KG1 (cell line): ENCODE measurements around the gene FAM114A1.

Source experiments
- DNase-seq: peaks from one replicate; lab custom pipeline; 2025; lab: John Stamatoyannopoulos, UW

Gene FAM114A1

GRCh38 chr4:38867478-38868058 is at the start of gene FAM114A1:
Gene FAM114A1, plus strand, starts transcription at chr4:38867806. Its CDS starts 10,273 bp downstream, at chr4:38878079.
- no peak for DNase-seq

DNA sequence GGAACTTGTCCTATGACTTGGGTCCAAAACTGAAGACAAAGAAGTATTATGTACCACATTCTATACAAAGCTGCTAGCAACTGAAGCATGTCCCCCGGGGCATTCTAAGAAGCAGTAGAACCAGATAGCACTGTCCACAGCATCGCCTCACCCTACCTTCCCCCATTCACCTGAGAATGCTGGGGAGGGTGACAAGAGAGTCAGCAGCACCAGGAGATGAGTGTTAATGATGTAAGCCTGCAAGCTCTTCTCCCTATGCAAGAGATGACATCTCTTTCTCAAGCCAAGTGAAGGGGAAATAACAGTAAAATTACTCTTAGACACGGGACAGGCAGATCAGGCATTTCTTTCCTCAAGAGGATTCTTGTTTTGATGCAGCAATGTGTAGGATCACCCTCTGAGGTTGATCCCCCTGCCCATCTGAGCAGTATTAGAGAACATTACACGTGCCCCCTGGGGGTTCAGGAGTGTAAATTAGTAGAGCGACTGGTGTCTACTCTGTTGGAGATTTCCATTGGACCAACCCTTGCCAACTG is 49.1 kb upstream of the FAM114A1 start:
- no peak for DNase-seq

GRCh38 chr4:38819569-38819968 is 48.0 kb upstream of the FAM114A1 start:
- no peak for DNase-seq

DNA sequence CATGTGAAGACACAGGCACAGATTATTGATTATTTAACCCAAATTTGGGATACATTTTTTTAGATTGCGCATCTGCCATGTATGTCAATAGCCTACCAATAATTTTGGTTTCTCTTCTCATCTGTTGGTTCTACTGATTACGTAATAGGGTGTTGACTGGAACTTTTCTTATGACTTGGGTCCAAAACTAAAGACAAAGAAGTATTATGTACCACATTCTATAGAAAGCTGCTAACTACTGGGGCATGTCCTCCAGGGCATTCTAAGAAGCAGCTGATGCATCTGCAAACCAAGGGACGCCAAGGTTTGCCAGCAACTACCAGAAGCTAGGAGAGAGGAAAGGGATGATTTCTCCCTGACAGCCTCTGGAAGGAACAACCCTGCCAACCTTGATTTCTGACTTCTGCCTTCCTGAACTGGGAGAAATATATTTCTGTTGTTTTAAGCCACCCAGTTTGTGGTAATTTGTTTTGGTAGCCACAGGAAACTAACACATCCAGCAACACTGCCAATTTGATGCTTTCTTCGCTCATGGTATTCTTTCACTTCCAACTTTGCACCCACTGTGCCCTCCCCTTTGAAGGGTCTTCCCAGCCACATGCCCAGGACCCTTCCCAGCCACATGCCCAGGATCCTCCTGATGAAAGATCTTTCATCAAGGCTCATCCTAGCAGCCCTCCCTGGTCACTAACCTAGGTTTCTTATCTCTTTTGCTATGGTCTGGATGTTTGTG is 47.1 kb upstream of the FAM114A1 start:
- no peak for DNase-seq

- no peak for DNase-seq
Observed at GRCh38 chr4:38821739-38822138, 45.9 kb upstream of the FAM114A1 start.

GRCh38 chr4:38822748-38823303 is 44.8 kb upstream of the FAM114A1 start:
- DNase-seq = no peak

DNA sequence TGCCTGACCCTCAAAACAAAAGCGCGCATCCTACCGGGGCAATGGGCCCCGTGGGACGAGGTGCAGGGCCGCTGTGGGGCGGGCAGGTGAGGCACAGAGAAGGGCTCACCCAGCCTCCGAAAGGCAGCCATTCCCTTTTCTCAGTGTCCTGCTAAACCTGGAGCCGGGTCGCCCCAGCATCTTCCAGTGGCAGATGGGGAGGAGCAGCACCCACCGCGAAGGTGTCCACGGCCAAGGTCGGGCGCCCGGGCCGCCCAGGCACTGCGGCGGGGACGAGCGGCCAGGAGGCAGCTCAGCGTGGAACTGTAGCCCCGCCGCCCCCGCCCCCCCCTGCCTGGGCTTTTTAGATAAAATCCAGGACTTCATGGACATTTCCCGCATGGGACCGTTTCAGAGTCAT is 43.8 kb upstream of the FAM114A1 start:
- no peak for DNase-seq

DNA sequence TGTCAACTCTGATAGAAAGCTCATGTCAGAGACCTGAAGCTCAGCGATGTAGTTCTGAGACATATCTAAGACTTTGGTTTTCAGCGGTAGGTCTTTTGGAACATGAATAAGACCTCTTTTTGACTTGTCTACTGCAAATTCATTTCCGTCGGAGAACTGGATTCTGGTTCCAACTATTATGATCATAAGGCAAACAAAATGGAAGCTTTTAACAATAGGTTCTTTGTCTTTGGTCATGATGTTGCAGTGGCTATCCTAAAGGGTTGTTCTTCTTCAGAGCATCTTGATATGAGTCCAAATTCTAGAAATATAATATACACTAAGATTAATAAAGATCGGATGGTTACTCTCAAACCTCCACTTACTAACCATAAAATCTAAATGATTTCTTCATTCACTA is 38.4 kb upstream of the FAM114A1 start:
- DNase-seq = no peak

DNA sequence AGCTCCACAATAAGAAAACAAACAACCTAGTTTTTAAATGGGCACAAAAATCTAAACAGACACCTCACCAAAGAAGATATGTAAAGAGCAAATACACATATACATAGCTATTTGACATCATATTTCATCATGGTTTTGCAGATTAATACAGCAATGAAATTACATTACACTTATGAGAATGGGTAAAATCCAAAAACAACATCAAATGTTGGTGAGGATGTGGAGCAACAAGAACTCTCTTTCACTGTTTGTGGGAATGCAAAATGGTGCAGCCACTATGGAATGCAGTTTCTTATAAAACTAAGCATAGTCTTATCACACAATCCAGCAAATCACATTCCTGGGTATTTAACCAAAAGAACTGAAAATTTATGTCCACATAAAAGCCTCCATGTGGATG is 36.0 kb upstream of the FAM114A1 start:
- no peak for DNase-seq

DNA sequence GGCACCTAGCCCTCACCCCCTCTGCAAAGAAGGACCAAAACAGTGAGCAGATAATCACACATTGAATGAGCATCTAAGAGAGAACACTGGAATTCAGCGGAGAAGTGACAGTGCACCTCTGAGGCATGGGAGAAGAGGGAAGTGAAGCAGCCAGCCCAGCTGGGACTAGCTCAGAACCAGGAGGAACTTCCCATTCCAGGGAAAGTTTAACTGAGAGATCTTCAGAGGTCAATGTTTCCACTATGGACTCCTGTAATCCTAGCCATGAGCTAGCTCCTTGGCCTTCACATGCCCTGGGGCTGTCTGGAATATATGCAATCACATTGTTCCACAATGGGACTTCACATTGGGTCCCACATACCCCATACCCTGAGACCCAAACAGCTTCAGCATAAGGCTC is 35.4 kb upstream of the FAM114A1 start:
- no peak for DNase-seq

DNA sequence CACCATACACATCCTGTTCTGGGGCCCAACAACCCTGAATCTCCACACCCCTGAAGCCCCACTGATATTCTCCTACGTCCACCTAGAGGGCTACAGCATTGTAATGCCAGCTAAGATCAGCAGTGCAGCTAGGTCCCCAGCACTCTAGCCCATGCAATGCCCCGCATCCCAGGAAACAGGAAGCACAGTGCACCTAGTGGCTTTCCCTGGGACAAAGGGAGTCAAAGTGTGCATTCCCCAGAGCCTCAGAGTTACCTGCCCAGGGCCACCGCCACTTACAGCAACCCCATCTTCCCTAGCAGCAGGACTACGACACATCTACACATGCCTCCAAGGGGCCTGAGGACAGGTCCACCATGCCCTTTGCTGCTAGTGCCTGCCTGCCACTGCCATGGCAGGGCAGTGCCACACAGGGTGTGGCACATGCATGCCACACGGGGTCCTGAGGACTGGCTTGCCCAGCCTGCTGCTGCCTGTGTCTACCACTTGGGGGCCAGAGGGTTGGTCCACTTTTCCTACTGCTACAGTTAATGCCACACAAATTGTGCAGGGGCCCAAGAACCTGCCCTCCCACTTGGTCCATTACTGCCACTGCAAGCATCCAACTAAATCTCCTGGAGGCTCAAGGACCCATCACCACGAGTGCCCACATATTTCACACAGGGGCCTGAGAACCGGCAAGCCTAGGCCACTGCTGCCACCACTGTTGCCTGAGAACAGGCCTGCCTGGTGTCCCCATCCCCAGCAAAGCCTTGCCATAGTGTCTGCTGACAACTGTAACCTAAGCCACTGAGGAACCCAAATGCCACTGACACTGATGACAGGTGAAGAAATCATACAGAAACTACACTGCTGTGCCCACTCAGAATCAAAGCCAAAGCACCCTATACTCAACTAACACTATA is 34.7 kb upstream of the FAM114A1 start:
- no peak for DNase-seq

DNA sequence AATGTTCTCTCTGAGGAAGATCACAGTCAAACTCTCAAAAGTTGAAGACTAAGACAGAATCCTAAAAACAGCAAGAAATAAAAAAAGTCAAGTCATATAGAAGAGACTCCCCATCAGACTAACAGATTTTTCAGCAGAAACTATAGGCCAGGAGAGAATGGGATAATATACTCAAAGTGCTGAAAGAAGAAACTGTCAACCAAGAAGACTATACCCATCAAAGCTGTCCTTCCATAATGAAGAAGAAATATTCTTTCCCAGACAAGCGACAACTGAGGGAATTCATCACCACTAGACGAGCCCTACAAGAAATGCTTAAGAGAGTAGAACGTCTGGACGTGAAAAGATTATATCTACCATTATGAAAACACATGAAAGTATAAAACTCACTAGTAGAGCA is 33.0 kb upstream of the FAM114A1 start:
- no peak for DNase-seq

GRCh38 chr4:38837334-38837733 is 30.3 kb upstream of the FAM114A1 start:
- no peak for DNase-seq

GRCh38 chr4:38837849-38838248 is 29.8 kb upstream of the FAM114A1 start:
- DNase-seq = no peak

DNA sequence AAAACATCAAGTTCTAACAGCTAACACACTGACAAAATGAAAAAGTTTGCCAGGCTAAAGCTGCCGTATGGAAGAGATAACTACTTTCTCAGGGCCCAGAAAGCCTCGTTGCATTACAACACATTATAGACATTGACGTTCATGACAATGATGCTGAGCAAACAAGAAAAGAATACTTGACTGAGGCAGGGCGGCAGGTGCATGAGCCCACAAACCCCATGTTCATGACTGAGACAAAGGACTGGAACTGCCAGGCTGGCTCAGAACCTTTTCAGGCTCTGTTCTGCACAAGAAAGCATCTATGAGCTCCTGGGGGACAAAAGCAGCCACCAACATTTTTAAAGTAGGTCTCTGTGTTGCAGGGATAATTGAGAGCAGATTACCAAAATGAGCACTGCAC is 24.6 kb upstream of the FAM114A1 start:
- DNase-seq = no peak

DNA sequence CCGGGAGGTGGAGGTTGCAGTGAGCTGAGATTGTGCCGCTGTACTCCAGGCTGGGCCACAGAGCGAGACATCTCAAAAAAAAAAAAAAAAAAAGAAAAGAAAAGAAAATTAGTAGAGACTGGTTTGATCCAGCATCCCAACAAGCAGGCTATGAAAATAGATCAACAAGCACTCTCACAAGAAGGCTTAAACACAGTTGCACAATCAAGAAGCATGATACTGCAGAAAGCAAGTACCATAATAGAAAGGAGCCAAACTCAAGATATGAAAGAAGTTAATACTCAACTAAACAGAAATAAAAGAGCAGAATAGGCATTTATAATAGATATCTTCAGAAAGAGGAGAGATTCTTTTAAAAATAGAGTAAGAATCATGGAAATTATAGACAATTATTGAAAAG is 21.6 kb upstream of the FAM114A1 start:
- DNase-seq = no peak

GRCh38 chr4:38855466-38855865 is 12.1 kb upstream of the FAM114A1 start:
- DNase-seq = no peak

- DNase-seq = peak; percentile 52
Observed at GRCh38 chr4:38856046-38856445, 11.6 kb upstream of the FAM114A1 start.

- DNase-seq = peak; percentile 74
Observed at GRCh38 chr4:38856524-38857337, 10.9 kb upstream of the FAM114A1 start, which contains the start of gene TLR6. Gene TLR6, minus strand, starts transcription at chr4:38856817. Its CDS starts 27,344 bp downstream, at chr4:38829473.

GRCh38 chr4:38857354-38858096 is 10.1 kb upstream of the FAM114A1 start:
- peak; percentile 60 for DNase-seq

GRCh38 chr4:38858097-38858420 is 9.5 kb upstream of the FAM114A1 start:
- DNase-seq = no peak
